ENCODE data around the gene LIN37.

The LIN37 gene

GRCh38 chr19:35748106-35749020, at the start of gene LIN37:
LIN37 (plus strand) TSS chr19:35748576; CDS start chr19:35748725, 149 bp downstream.
- DNase-seq (ENCODE audit: low read depth): peak; percentile 98

GRCh38 chr19:35702223-35703012, 46.0 kb upstream of the LIN37 start:
- DNase-seq (ENCODE audit: low read depth): peak; percentile 86

- no peak for DNase-seq (ENCODE audit: low read depth)
These were observed 45.0 kb upstream of the LIN37 start for GRCh38 chr19:35703343-35703742.

GRCh38 chr19:35704218-35704617, 44.2 kb upstream of the LIN37 start, which contains the start of gene ZBTB32:
ZBTB32 (plus strand) TSS chr19:35704558; CDS start chr19:35714627, 10,069 bp downstream.
- DNase-seq (ENCODE audit: low read depth): no peak

- no peak for DNase-seq (ENCODE audit: low read depth)
These were observed 40.0 kb upstream of the LIN37 start for GRCh38 chr19:35708391-35708790.

- no peak for DNase-seq (ENCODE audit: low read depth)
These were observed 37.3 kb upstream of the LIN37 start for GRCh38 chr19:35710784-35711723.

- no peak for DNase-seq (ENCODE audit: low read depth)
These were observed 35.5 kb upstream of the LIN37 start for GRCh38 chr19:35712567-35713505.

GRCh38 chr19:35713506-35713850, 34.9 kb upstream of the LIN37 start:
- no peak for DNase-seq (ENCODE audit: low read depth)

- no peak for DNase-seq (ENCODE audit: low read depth)
These were observed 34.4 kb upstream of the LIN37 start for GRCh38 chr19:35713904-35714495.

- no peak for DNase-seq (ENCODE audit: low read depth)
These were observed 33.6 kb upstream of the LIN37 start for GRCh38 chr19:35714601-35715354.

- no peak for DNase-seq (ENCODE audit: low read depth)
These were observed 33.0 kb upstream of the LIN37 start for GRCh38 chr19:35715355-35715809.

- no peak for DNase-seq (ENCODE audit: low read depth)
These were observed 32.2 kb upstream of the LIN37 start for GRCh38 chr19:35715981-35716800.

- peak; percentile 96 for DNase-seq (ENCODE audit: low read depth)
These were observed 31.3 kb upstream of the LIN37 start for GRCh38 chr19:35716801-35717664.

GRCh38 chr19:35717665-35718344, 30.6 kb upstream of the LIN37 start, which contains the start of gene KMT2B:
KMT2B (plus strand) TSS chr19:35718003; CDS start chr19:35718019, 16 bp downstream.
- DNase-seq (ENCODE audit: low read depth): no peak

GRCh38 chr19:35718345-35719041, 29.9 kb upstream of the LIN37 start:
- DNase-seq (ENCODE audit: low read depth): peak; percentile 31

Data from activated T-helper 1 cell treated with Interleukin-2 at 50 U/mL for 16 hours (primary cell).